GM12892 (cell line): Measurements from ENCODE around the gene DBX1.

ENCODE experiments used
- POLR2A ChIP-seq: IDR thresholded peaks from 2 replicates; pipeline ENCODE4 v1.6.1; 2011; ENCODE audit warnings: low read depth, low read length, control low read depth
- POLR2AphosphoS5 ChIP-seq: IDR thresholded peaks from 2 replicates; pipeline ENCODE4 v1.6.1; 2011; ENCODE audit warnings: low read depth, low read length, control low read depth
- TAF1 ChIP-seq: IDR thresholded peaks from 2 replicates; pipeline ENCODE4 v1.6.1; 2011; ENCODE audit warnings: low read depth, mild to moderate bottlenecking, control low read depth, low read length, borderline replicate concordance

GRCh38 chr11:20204681-20205080 is 44.4 kb upstream of the DBX1 start:
- TF ChIP-seq POLR2A (no peak), POLR2AphosphoS5 (no peak), TAF1 (no peak)
